Non-pigmented ciliary epithelial cell (primary cell): ENCODE results near the gene NEDD4L.
"Not testable (repeated sequence)": the region's sequence is repeated elsewhere in the genome, so short reads cannot be mapped to it uniquely, and the experiment has no call there.

Experiments used
- DNase-seq: peaks from one replicate; pipeline ENCODE4 v3.0.0-alpha.2; 2010; ENCODE audit warnings: low read depth

NEDD4L gene

GRCh38 chr18:58043491-58044369 lies at the start of gene NEDD4L:
TSS of gene NEDD4L (plus strand) at chr18:58044226. CDS start at chr18:58044661, 435 bp downstream.
- DNase-seq = peak; percentile 45

GRCh38 chr18:57995331-57995730 lies 48.7 kb upstream of the NEDD4L start:
- DNase-seq = no peak

GRCh38 chr18:57996894-57997293 lies 47.1 kb upstream of the NEDD4L start:
- not testable (repeated sequence) for DNase-seq

- no peak for DNase-seq
These were observed 46.2 kb upstream of the NEDD4L start for GRCh38 chr18:57997820-57998219.

GRCh38 chr18:57998461-57998860 lies 45.6 kb upstream of the NEDD4L start:
- no peak for DNase-seq

- DNase-seq = peak; percentile 51
These were observed 39.7 kb upstream of the NEDD4L start for GRCh38 chr18:58004317-58004716.

GRCh38 chr18:58005011-58005410 lies 39.0 kb upstream of the NEDD4L start:
- DNase-seq = peak; percentile 23

GRCh38 chr18:58005885-58006523 lies 38.0 kb upstream of the NEDD4L start:
- DNase-seq = peak; percentile 14

- no peak for DNase-seq
These were observed 34.9 kb upstream of the NEDD4L start for GRCh38 chr18:58009166-58009565.

- no peak for DNase-seq
These were observed 33.8 kb upstream of the NEDD4L start for GRCh38 chr18:58010265-58010664.

GRCh38 chr18:58012356-58012755 lies 31.7 kb upstream of the NEDD4L start:
- DNase-seq = no peak

- no peak for DNase-seq
These were observed 30.5 kb upstream of the NEDD4L start for GRCh38 chr18:58013241-58014211.

- DNase-seq = no peak
These were observed 28.8 kb upstream of the NEDD4L start for GRCh38 chr18:58015065-58015780.

- no peak for DNase-seq
These were observed 26.8 kb upstream of the NEDD4L start for GRCh38 chr18:58017267-58017666.

GRCh38 chr18:58020567-58021107 lies 23.4 kb upstream of the NEDD4L start:
- DNase-seq = no peak

- no peak for DNase-seq
These were observed 22.5 kb upstream of the NEDD4L start for GRCh38 chr18:58021504-58021903.

- no peak for DNase-seq
These were observed 20.9 kb upstream of the NEDD4L start for GRCh38 chr18:58023108-58023507.

GRCh38 chr18:58024139-58024538 lies 19.9 kb upstream of the NEDD4L start:
- DNase-seq = no peak

GRCh38 chr18:58025205-58025604 lies 18.8 kb upstream of the NEDD4L start:
- DNase-seq = no peak

GRCh38 chr18:58025733-58026132 lies 18.3 kb upstream of the NEDD4L start:
- no peak for DNase-seq

GRCh38 chr18:58026395-58026794 lies 17.6 kb upstream of the NEDD4L start:
- no peak for DNase-seq
